Activated CD8-positive, alpha-beta memory T cell treated with anti-CD3 and anti-CD28 coated beads, Interleukin-2, amount 50 U/mL, for 24 hours (primary cell): Measurements from ENCODE around the gene WTAP.
"Not testable (repeated sequence)": the region's sequence is repeated elsewhere in the genome, so short reads cannot be mapped to it uniquely, and the experiment has no call there.

ENCODE experiments used
- DNase-seq: peaks from one replicate; pipeline ENCODE4 v3.0.0-alpha.2; 2020; ENCODE audit errors: extremely low read depth

Gene WTAP

GRCh38 chr6:159693894-159694545, 33.3 kb upstream of the WTAP start:
- no peak for DNase-seq

- no peak for DNase-seq
These were observed 31.3 kb upstream of the WTAP start for GRCh38 chr6:159695984-159696383.

- no peak for DNase-seq
These were observed 26.3 kb upstream of the WTAP start for GRCh38 chr6:159700970-159701369.

- DNase-seq = no peak
These were observed 25.8 kb upstream of the WTAP start for GRCh38 chr6:159701413-159701999.

- not testable (repeated sequence) for DNase-seq
These were observed 16.7 kb upstream of the WTAP start for GRCh38 chr6:159710603-159711002.

GRCh38 chr6:159712389-159712788, 14.9 kb upstream of the WTAP start:
- DNase-seq = not testable (repeated sequence)

GRCh38 chr6:159713984-159714383, 13.3 kb upstream of the WTAP start:
- no peak for DNase-seq

- DNase-seq = no peak
These were observed 12.9 kb upstream of the WTAP start for GRCh38 chr6:159714404-159714803.

- DNase-seq = no peak
These were observed 12.1 kb upstream of the WTAP start for GRCh38 chr6:159715166-159715565.

GRCh38 chr6:159715605-159716004, 11.7 kb upstream of the WTAP start:
- DNase-seq = no peak

GRCh38 chr6:159716247-159717096, 10.8 kb upstream of the WTAP start:
- DNase-seq = no peak

GRCh38 chr6:159718634-159719033, 8.7 kb upstream of the WTAP start:
- no peak for DNase-seq

GRCh38 chr6:159719287-159719686, 8.0 kb upstream of the WTAP start:
- no peak for DNase-seq

GRCh38 chr6:159720708-159721107, 6.6 kb upstream of the WTAP start:
- no peak for DNase-seq

- not testable (repeated sequence) for DNase-seq
These were observed 5.3 kb upstream of the WTAP start for GRCh38 chr6:159721981-159722380.

- DNase-seq = no peak
These were observed 4.7 kb upstream of the WTAP start for GRCh38 chr6:159722655-159723054.

- no peak for DNase-seq
These were observed 4.0 kb upstream of the WTAP start for GRCh38 chr6:159723259-159723658.

- DNase-seq = no peak
These were observed 2.5 kb upstream of the WTAP start for GRCh38 chr6:159724778-159725177.

GRCh38 chr6:159725208-159725607, 2.1 kb upstream of the WTAP start:
- DNase-seq = not testable (repeated sequence)

GRCh38 chr6:159726255-159726917, 920 bp upstream of the WTAP start:
- DNase-seq = no peak

- peak; percentile 20 for DNase-seq
These were observed 575 bp downstream of the WTAP start for GRCh38 chr6:159727717-159728445.

GRCh38 chr6:159728531-159728964, 1.2 kb downstream of the WTAP start:
- DNase-seq = no peak
